Measurements from ENCODE around the gene PPP2R2B.

DNA sequence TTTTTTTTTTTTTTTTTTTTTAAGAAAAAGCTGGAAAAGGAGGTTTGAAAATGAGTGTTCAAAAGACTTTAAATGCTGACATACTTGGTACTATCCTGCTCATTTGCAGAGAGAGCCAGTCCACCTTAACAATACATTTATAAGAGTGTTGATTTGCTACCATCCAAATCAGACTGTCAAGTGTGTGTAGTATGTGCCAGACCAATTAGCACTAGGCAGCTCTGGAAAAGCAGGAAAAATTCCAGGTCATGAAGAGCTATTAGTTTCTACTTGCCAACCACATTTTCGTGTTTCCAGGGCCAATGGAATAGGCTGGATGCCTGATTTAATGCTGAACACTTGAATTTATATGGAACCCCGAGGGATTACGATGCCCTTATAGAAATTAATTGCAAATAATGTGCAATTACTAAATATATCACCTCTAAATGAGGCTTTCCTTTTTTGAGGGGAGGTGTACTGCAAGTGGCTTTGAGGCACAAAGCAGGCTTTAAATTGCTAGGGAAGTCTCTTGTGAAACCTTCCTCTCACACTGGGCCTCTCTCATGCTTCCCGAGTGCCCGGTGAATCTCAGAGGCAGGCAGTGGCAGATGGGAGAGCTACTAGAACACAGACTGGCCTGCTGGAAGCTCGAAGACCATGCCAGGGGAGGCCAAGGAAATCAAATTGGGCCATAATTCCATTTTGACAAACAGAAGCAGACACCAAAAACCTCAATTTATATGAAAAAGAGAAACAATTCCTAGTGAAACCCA lies 178.7 kb downstream of the PPP2R2B start:
- TF ChIP-seq CTCF (conservative IDR thresholded peaks at IDR 0.05 in 1 of 2, IDR thresholded peaks at IDR 0.05 in 1 of 2; ENCODE audit: low read depth in 1 of 2, low read length in 2 of 2) (no peak), EZH2 (IDR thresholded peaks at IDR 0.05; ENCODE audit: low read length, missing control alignments) (no peak)

Measured in fibroblast of lung (primary cell).